ENCODE measurements around the gene CGGBP1.
A peak's percentile ranks its signal among the peaks of the same experiment; 100 is the strongest.
"Not testable (repeated sequence)": the region's sequence is repeated elsewhere in the genome, so short reads cannot be mapped to it uniquely, and the experiment has no call there.

Gene CGGBP1

DNA sequence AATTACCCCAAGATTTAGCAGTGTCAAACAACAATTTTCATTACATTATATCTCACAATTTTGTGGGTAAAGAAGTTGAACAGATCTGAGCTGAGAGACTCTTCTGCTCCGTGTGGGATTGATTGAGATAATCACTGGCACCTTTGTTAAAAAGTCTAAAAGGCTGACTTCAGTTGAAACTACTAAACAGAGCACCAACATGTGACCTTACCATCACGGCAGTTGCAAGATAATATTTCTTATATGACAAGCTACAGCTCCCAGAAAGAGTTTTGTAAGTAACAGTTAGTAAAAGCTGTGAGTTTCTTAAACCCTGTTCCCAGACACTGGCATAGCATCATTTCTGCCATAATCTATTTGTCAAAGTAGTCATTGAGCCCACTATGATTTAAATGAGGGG is 25.0 kb downstream of the CGGBP1 start:
- no peak for DNase-seq

- DNase-seq: no peak
Observed at GRCh38 chr3:88033079-88033478, 25.7 kb downstream of the CGGBP1 start.

DNA sequence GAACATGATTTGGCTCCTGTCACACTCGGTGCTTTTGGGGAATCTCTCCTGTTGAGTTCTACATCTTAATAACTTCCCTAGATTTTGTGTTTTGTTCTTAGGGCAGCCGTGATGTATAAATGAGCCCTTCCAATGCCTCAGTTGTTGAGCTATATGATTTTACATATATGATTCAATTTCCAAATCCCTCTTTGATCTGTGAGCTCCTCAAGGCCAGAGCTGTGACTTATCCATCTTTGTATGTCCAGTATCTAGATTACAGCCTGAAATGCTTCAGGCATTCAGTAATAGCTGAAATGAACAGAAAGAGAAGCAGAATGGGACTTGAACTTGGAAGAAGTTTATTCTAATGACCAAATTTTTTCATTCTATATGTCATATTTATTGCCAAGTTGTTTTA is 26.6 kb downstream of the CGGBP1 start:
- no peak for DNase-seq

- DNase-seq: peak; percentile 11
Observed at GRCh38 chr3:88031642-88032077, 27.1 kb downstream of the CGGBP1 start.

- no peak for DNase-seq
Observed at GRCh38 chr3:88030210-88030609, 28.6 kb downstream of the CGGBP1 start.

- no peak for DNase-seq
Observed at GRCh38 chr3:88028876-88029275, 29.9 kb downstream of the CGGBP1 start.

GRCh38 chr3:88025001-88025552 is 33.7 kb downstream of the CGGBP1 start:
- no peak for DNase-seq

GRCh38 chr3:88019024-88019423 is 39.8 kb downstream of the CGGBP1 start:
- peak; percentile 9 for DNase-seq

DNA sequence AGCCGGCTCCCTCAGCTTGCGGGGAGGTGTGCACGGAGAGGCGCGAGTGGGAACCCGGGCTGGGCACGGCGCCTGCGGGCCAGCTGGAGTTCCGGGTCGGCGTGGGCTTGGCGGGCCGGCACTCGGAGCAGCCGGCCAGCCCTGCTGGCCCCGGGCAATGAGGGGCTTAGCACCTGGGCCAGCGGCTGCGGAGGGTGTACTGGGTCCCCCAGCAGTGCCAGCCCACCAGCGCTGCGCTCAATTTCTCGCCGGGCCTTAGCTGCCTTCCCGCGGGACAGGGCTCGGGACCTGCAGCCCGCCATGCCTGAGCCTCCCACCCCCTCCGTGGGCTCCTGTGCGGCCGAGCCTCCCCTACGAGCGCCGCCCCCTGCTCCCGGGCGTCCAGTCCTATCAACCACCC is 43.1 kb downstream of the CGGBP1 start:
- DNase-seq: not testable (repeated sequence)

DNA sequence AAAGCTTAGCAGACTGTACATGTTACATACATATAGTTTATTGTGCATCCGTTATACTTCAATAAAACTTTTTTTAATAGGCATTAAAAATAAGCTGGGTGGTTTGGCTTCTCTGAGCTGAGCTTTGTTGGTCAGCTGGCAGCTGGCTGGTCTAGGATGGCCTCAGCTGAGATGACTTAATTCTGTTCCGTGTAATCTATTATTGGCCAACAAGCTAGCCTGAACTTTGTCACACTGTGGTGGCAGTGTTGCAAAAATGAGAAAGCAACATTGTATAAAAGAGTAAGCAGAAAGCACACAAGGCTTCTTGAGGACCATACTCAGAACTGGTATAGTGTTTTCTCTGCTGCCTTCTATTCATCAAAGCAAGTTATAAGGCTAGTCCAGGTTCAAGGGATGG is 45.2 kb downstream of the CGGBP1 start:
- DNase-seq: no peak

GRCh38 chr3:88010810-88011209 is 48.0 kb downstream of the CGGBP1 start:
- DNase-seq: no peak

DNA sequence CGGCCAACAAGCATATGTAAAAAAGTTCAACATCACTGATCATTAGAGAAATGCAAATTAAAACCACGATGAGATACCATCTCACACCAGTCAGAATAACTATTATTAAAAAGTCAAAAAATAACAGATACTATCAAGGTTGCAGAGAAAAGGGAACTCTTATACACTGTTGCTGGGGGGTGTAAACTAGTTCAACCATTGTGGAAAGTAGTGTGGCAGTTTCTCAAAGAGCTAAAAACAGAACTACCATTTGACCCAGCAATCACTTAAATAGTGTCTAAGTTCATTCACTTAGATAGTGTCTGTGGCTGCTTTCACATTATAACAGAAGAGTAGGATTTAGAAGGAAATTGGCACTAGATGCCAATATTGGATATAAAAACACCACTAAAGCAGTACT is 49.7 kb downstream of the CGGBP1 start:
- DNase-seq: no peak

GRCh38 chr3:88005066-88005465 is 53.7 kb downstream of the CGGBP1 start:
- no peak for DNase-seq

DNA sequence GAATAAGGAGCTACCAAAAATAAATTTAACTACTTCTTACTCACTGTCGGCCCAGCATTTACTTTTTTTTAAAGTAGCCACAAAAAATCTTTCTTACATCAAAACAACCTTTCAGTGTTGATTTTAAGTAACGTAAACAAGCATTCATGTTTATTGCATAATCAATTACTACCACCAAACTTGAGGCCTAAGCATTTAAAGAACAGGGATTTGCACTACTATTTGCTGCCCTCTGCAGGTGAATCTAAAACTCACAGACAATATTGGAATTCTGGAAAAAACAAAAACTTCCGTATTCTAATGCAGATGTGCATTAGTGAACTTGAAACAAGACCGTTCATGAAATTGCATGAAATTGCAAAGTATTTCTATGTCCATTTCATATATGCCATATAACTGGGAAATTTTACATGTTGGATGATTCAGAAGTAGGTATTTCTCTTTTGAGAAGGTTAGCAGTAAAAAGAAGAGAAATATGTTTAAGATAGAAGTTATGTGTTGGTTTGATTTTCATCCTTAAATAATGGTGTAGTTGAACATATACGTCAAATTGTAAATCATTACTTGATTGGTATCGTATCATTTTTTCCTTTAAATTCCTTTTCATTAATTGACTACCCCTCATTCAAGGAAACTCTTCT is 55.6 kb downstream of the CGGBP1 start:
- no peak for DNase-seq

- DNase-seq: no peak
Observed at GRCh38 chr3:88002448-88002847, 56.4 kb downstream of the CGGBP1 start.

Data from NK-92 treated with Interleukin-12 subunit alpha and Interleukin-12 subunit beta, amount 100 ng/mL, for 24 hours (cell line).